ENCODE measurements around the gene SLC35E1. TPM values are rescaled to one million over a fixed set of nuclear protein-coding genes. Genes with fewer than 3 reads are reported as not detected.

Gene SLC35E1
- total RNA-seq, 3 donors from 2014 or later: 48.1 to 48.5 (median 48.1) TPM

DNA sequence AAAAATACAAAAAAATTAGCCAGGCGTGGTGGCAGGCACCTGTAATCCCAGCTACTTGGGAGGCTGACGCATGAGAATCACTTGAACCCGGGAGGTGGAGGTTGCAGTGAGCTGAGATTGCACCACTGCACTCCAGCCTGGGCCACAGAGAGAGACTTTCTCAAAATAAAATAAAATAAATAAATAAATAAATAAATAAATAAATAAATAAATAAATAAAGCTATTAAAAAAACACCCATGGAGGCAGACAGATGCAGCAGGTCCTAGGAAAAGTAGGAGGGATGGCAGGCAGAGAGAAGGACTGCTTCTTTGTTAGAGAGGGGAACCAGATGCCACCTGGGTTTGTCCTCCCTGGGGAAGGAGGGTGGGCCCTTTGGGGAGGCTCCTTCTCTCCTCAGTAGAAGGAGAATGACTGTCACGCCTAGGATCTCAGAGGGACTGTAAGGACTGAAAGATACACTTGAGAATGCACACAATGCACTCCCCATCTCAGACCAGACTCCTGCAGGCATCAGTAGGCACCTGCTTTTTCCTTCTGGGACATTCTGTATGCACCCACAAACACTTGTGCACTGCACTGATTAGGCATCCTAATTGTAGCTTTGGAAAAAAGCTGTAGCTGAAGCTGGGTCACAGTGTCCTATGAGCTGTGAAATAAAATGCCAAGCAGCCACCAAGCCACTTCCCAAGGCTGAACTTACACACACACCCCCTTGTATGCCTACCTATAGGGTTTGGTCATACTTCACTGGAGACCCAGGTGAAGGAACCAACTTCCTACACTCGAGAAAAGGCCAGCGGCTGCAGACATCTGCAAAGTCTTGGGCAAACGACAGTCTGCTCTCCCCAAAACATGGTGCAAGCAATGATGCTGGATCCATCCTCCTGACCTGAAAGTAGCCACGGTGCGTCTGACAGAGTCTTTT, 18.9 kb upstream of the SLC35E1 start:
- H3K4me1 Mint-ChIP-seq (ENCODE audit: low read depth): peaks cover 89% of the 10 kb centered on the region
- H3K4me3 Mint-ChIP-seq: no peak overlapping the region
- H3K9me3 Mint-ChIP-seq: no peaks in the 10 kb centered on the region
- no peaks in the 10 kb centered on the region for H3K27me3 Mint-ChIP-seq (ENCODE audit: low read depth)
- H3K36me3 Mint-ChIP-seq (ENCODE audit: insufficient read depth): no peaks in the 10 kb centered on the region
- DNase-seq (no peak), ATAC-seq (no peak)

DNA sequence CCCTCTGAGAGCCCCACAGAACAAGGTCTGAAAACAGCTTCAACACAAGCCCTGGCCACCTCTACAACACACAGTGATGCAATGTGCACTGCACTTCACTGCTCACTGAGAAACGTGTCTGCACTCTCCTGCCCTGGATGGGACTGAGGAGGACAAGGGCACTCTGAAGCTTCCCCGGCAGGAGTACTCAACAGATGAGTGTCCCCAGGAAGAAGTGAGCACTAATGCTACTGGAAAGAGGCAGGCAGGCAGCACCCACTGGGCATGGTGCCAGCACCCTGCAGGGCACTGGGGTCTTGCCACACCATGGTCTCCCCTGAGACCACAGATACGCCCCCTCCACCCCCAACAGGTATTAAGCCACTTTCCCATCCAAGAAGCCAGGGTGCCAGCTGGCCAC, 17.7 kb upstream of the SLC35E1 start:
- DNase-seq (no peak), ATAC-seq (no peak)
- Mint-ChIP-seq H3K9me3 (no peaks in the 10 kb centered on the region), H3K36me3 (ENCODE audit: insufficient read depth) (no peaks in the 10 kb centered on the region), H3K4me3 (no peak overlapping the region), H3K27me3 (ENCODE audit: low read depth) (no peaks in the 10 kb centered on the region), H3K4me1 (ENCODE audit: low read depth) (peaks cover 89% of the 10 kb centered on the region)

DNA sequence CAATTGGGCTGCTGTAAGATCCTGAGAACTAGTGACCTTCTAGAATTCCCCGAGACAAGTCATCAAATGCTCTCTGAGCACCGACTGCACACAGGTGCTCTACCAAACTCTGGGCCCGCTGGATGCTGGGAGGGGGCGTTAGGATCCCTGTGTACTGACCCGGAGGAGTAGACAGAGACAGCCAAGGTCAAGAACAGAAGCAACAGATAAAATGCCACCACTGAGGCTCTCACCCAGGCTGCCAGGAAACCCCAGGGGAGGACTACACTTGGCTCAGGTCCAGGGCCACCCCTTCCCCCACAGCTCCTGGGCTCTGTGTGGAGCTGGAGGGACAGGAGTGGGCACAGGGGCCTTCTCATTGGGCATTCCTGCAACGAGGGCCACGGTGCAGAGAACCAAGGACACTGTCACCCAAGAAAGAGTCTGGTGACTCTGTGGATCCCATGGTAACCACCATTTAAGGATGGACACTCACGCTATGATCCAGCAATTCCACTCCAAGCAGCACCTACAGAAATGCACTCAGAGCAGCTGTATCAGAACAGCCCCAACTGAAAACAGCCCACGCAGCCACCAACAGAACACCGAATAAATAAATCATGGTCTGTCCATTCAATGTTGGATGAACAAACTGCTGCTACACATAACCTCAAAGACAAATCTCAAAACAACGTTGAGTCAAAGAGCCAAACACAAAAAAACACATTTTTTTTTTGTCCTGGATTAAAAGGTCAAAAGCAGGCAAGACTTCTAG, 16.8 kb upstream of the SLC35E1 start:
- no peaks in the 10 kb centered on the region for H3K9me3 Mint-ChIP-seq
- H3K27me3 Mint-ChIP-seq (ENCODE audit: low read depth): no peaks in the 10 kb centered on the region
- DNase-seq (no peak), ATAC-seq (no peak)
- H3K4me1 Mint-ChIP-seq (ENCODE audit: low read depth): peaks cover 89% of the 10 kb centered on the region
- peak overlapping the region; percentile 77 for H3K4me3 Mint-ChIP-seq
- no peaks in the 10 kb centered on the region for H3K36me3 Mint-ChIP-seq (ENCODE audit: insufficient read depth)

DNA sequence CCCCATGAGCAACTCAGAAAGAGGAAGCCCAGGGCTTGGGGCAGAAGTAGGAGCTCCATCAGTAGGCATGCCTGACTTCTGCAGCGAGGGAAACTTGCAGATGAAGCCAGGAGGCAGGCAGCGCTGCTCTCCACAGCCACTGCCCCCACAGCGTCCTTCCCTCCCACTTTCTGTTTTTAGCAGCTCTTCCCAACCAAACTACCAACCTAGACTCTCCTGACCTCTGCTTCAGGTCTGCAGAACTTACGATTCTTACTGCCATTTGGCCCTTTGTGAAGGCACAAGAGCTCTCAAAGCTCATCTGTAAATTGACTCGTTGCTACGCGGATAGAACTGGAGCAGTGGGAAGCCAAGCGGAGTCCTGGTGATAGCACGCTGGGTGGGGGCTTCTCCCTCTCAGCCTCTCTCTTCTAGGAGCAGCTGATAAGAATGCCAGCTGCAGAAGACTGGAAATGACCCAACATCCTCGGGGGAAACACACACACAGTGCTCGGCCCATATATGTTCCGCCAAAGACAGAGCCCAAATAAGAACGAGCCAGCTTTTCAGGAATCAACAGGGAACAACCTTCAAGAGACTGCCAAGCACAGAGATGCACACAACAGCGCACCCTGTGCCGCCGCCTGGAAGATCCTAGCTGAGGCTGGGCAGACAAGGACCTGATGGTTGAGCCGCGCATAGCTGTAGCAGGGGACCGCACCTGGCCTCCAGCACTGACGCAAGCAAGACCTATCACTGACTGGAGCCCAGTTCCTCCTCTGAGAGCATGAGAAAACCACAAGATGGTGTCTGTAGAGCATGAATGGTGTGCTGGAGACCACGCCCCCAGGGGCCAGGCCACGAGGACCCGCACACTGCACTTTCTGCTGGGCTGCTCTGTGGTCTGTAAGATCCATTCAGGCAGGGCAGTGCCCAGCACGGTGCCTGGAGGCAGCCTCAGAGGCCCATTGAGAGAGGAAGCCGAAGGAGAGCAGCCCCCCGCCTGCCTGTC, 15.9 kb upstream of the SLC35E1 start:
- H3K9me3 Mint-ChIP-seq: no peaks in the 10 kb centered on the region
- H3K4me3 Mint-ChIP-seq: peak overlapping the region; percentile 77
- H3K36me3 Mint-ChIP-seq (ENCODE audit: insufficient read depth): no peaks in the 10 kb centered on the region
- no peaks in the 10 kb centered on the region for H3K27me3 Mint-ChIP-seq (ENCODE audit: low read depth)
- DNase-seq: peak; percentile 41
- ATAC-seq: peak; percentile 56 to 57
- peaks cover 89% of the 10 kb centered on the region for H3K4me1 Mint-ChIP-seq (ENCODE audit: low read depth)

DNA sequence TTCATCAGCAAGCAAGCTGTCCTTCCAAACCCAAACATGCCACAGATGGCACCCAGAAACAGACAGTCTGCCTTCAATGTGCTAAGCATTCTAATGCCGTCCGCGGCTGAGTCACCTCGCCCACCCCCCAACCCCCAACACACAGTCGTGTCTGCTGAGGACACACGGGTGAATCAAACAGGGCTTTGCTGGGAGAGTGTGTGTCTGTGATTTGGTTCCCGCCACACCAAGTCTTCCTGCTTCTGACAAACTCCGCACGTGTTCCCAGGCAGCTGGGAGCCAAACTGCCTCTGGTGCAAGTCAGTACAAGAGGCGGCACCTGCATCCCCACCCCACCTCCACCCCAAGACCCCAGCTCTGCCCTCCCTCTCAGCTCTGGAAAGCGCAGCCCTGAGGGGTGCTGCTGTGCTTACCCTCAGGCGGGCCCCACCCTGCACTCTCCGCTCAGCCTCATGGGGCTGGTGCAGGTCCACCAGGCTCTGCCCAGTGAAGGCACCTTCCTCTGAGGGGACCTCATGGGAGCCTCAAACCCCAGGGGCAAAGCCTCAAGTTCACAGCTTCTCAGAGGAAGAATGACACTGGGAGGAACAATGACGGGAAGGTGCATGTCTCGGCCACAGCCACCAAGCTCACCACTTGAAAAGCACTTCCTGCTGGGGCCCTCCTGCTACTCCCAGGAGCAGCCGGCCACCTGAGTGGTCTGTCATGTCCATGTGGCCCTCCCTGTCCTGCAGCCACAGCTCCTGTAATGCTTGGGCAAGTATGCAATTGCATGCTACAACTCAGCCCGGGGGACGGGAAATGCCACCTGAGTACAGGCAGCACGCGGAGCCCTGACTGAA, 15.0 kb upstream of the SLC35E1 start:
- no peaks in the 10 kb centered on the region for H3K9me3 Mint-ChIP-seq
- peak; percentile 70 for DNase-seq
- H3K27me3 Mint-ChIP-seq (ENCODE audit: low read depth): no peaks in the 10 kb centered on the region
- H3K36me3 Mint-ChIP-seq (ENCODE audit: insufficient read depth): no peaks in the 10 kb centered on the region
- H3K4me3 Mint-ChIP-seq: peak overlapping the region; percentile 77
- peak; percentile 22 to 29 for ATAC-seq
- peaks cover 91% of the 10 kb centered on the region for H3K4me1 Mint-ChIP-seq (ENCODE audit: low read depth)

DNA sequence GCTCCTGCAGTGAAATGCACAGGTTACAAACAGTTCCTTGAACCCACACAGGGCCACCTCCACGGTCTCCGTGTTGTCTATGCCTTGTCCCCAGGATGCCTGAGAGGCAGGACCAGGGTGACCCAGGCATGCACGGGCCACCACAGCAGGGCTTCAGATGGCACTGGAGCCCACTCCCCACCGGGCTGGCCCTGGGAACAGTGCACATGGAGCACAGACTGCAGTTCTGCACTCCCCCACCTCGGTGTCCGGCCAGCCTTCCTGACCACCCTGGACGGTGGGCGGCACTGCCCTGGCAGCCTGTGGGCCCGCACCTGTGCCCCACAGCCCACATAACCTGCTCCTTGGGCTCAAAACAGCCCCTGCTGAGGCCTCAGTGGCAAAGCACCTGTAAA, 14.3 kb upstream of the SLC35E1 start:
- Mint-ChIP-seq H3K27me3 (ENCODE audit: low read depth) (no peaks in the 10 kb centered on the region), H3K36me3 (ENCODE audit: insufficient read depth) (no peaks in the 10 kb centered on the region), H3K4me1 (ENCODE audit: low read depth) (peaks cover 89% of the 10 kb centered on the region), H3K4me3 (no peak overlapping the region), H3K9me3 (no peaks in the 10 kb centered on the region)
- DNase-seq (no peak), ATAC-seq (no peak)

DNA sequence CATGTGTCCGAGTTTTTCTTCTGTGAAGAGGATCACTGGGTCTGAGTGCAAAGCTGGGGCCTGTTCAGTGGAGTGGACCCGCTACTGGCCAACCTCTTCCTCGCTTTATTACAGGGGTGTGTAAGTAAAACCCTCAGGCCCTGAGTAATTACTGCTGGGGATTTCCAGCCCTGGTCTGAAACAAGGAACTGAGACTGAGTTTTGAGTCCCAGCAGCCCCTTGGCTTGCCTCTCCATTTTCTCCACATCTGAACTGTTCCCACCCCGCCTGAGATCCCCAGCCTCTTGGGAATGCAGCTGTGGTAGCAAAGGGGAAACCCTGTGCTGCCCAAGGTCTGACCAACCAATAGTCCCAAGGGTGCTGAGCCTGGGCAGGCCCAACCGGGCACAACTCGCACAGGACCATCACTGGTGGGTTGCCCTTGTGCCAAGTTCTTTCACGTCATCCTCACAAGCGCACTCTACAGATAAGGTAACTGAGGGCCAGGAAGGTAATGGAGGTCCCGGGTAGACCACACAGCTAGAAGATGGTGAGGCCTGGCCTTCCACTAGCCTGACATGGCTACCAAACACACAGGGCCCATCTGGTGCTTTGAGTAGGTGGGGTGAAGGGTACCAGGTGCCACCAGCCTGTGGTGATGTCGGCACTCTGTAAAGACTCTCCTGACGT, 13.7 kb upstream of the SLC35E1 start:
- ATAC-seq: peak; percentile 35 to 40
- no peak for DNase-seq
- Mint-ChIP-seq H3K4me3 (peak overlapping the region; percentile 77), H3K36me3 (ENCODE audit: insufficient read depth) (peaks cover 1% of the 10 kb centered on the region), H3K4me1 (ENCODE audit: low read depth) (peaks cover 86% of the 10 kb centered on the region), H3K27me3 (ENCODE audit: low read depth) (no peaks in the 10 kb centered on the region), H3K9me3 (no peaks in the 10 kb centered on the region)

DNA sequence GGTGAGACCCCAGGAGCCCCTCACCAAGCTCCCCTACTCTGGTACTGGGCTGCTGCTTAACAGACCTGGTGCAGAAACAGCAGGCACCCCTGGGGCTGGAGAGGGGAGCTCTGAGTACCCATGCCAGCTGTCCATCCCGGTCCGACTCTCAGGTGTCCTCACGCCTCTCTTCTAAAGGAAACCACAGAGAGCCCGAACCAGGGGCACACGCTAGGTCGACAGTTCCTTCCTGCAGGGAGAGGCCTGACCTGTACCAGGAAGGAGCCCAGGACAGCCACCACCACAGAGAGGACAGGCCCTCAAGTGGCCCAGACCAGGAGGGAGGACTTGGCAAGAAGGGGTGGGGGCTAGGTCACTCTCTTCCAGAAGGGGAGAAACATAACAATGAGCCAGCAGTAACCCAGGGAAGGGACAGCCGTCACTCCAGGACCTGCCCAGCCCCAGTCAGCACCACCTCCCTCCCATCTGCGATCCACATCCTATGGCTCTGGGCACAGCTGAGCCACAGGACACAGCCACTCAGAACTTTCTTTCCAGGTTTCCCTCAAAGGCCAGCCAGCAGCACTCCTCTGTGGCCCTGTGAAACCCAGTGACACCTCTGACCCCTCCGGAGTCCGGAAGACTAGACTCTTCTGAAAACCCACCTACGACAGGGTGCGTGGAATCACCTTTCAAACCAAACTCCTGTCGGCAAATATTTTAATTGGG, 13.0 kb upstream of the SLC35E1 start:
- peak overlapping the region; percentile 77 for H3K4me3 Mint-ChIP-seq
- DNase-seq (no peak), ATAC-seq (no peak)
- H3K9me3 Mint-ChIP-seq: no peaks in the 10 kb centered on the region
- H3K36me3 Mint-ChIP-seq (ENCODE audit: insufficient read depth): peaks cover 2% of the 10 kb centered on the region
- H3K27me3 Mint-ChIP-seq (ENCODE audit: low read depth): no peaks in the 10 kb centered on the region
- peaks cover 85% of the 10 kb centered on the region for H3K4me1 Mint-ChIP-seq (ENCODE audit: low read depth)

DNA sequence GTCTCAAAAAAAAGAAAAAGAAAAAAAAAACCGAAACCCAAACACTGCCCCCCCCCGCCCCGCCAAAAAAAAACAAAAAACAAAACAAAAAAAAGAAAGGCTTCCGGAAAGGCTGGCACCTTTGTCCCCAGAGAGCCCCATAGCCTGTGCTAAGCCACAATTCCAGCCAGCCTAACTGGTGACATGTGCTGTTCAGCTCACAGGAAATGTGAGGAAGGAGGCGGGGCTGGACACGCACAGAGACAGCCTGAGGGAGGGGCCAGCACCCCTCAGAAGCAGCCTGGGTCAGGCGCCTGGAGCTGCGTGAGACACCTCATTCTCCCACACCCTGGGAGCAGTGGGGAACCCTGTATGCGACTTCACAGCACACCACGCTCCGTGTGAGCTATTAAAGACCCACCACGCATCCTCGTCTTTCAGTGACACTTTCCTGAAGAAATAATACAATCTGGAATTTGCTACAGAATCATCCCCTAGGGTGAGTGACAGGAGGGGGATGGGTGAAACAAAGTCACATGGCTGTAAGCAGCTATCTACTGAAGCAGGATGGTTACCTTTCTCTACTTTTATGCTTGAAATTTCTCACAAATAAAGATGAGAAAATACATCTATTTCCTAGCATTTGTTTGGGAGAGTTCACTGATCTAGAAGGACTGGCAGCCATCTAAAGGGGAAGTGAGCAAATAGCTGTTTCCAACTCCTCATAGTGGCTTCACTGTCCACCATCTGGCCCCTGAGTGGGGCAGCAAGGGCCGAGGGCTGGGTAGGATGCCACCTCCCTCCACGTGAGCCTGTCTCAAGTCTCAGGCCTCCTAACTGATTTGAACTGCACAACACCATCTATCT, 12.3 kb upstream of the SLC35E1 start:
- no peaks in the 10 kb centered on the region for H3K27me3 Mint-ChIP-seq (ENCODE audit: low read depth)
- DNase-seq (peak; percentile 81), ATAC-seq (peak; percentile 82)
- H3K9me3 Mint-ChIP-seq: no peaks in the 10 kb centered on the region
- H3K36me3 Mint-ChIP-seq (ENCODE audit: insufficient read depth): peaks cover 2% of the 10 kb centered on the region
- H3K4me1 Mint-ChIP-seq (ENCODE audit: low read depth): peaks cover 84% of the 10 kb centered on the region
- H3K4me3 Mint-ChIP-seq: peak overlapping the region; percentile 77

DNA sequence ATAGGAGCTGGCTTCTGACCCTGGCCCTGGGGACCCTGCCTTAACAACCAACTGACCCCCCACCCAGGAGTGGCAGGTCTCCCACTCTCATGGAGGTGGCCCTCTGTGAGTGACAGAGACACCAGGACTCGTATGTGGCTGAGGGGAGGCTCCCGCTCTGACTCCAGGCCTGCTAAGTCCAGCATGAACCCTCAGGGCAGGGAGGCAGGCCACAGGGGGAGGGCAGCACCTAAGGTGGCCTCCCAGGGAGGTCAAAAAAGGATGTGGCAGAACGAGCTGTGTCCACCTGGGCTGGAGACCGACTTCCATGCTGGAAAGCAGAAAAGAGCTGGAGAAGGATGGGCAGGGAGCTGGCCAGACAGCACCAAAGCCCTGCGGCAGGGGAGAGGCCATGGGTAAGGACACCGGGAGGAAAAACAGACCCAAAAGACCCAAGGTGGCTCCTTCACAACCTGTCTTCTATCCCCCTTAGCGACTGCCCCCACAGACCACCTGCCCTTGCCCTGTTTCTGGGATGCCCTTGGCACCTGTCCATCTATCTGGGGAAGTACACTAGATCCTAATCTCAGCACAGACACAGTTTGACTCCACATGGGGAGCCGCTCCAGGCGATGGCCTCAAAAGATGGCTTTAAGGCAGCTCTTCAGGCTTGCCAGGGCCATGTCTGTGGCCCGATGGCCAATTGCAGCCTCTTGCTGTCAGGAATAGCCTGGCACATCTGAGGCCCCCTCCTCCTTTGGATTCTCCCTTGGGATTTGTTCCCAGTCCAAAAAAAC, 10.5 kb upstream of the SLC35E1 start:
- DNase-seq (no peak), ATAC-seq (no peak)
- no peaks in the 10 kb centered on the region for H3K9me3 Mint-ChIP-seq
- H3K4me1 Mint-ChIP-seq (ENCODE audit: low read depth): peaks cover 72% of the 10 kb centered on the region
- H3K36me3 Mint-ChIP-seq (ENCODE audit: insufficient read depth): peaks cover 9% of the 10 kb centered on the region
- no peaks in the 10 kb centered on the region for H3K27me3 Mint-ChIP-seq (ENCODE audit: low read depth)
- no peak overlapping the region for H3K4me3 Mint-ChIP-seq

DNA sequence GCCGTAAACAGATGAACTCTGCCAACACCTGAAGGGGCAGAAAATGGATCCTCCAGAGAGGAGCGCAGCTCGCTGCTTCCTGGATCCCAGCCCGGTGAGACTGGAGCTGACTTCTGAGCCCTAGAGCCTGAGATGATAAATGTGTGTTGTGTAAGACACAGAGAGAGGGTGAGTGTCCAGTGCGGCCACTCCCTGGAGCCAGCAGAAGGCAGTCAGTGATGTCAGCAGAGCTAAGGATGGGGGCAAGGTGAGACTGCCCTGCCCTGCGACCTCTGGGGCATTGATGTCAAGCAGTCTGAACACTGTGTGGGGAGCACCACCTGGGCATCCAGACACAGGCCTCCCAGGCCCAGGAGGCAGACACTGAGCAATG, 9.7 kb upstream of the SLC35E1 start:
- peaks cover 11% of the 10 kb centered on the region for H3K36me3 Mint-ChIP-seq (ENCODE audit: insufficient read depth)
- no peaks in the 10 kb centered on the region for H3K9me3 Mint-ChIP-seq
- peaks cover 65% of the 10 kb centered on the region for H3K4me1 Mint-ChIP-seq (ENCODE audit: low read depth)
- no peaks in the 10 kb centered on the region for H3K27me3 Mint-ChIP-seq (ENCODE audit: low read depth)
- ATAC-seq (no peak), DNase-seq (no peak)
- no peak overlapping the region for H3K4me3 Mint-ChIP-seq

Measured in activated T-cell treated with anti-CD3 and anti-CD28 coated beads, Interleukin-2, amount 50 U/mL, for 4 hours (primary cell).